DND-41 (cell line): Measurements from ENCODE around the gene ZMAT3.

Source experiments
- ATAC-seq: fragments of 200-7000 bp; cut with Tn5 transposase; 3 replicates; pipeline ENCODE4 v1.9.1; 2021; ENCODE audit warnings: low read depth; ENCODE audit not compliant: insufficient read depth
- DNase-seq: peaks from one replicate; pipeline ENCODE4 v3.0.0-alpha.2; 2020
- H2AFZ ChIP-seq: 2 replicates; pipeline ENCODE4 v1.6.0; 2012; ENCODE audit warnings: low read depth, low read length
- H3K27ac ChIP-seq: 2 replicates; pipeline ENCODE4 v1.5.1; 2012; ENCODE audit warnings: low read length, inconsistent platforms
- H3K27me3 ChIP-seq: fragments of 200-600 bp; sonication (generic); 2 replicates; pipeline ENCODE4 v1.6.0; 2012; ENCODE audit warnings: low read length, mild to moderate bottlenecking, inconsistent platforms; ENCODE audit not compliant: insufficient read depth, poor library complexity
- H3K36me3 ChIP-seq: 2 replicates; pipeline ENCODE4 v1.5.1; 2012; ENCODE audit warnings: low read length, inconsistent platforms; ENCODE audit not compliant: insufficient read depth
- H3K4me1 ChIP-seq: 2 replicates; pipeline ENCODE4 v1.5.1; 2012; ENCODE audit warnings: mild to moderate bottlenecking, low read length; ENCODE audit not compliant: insufficient read depth
- H3K4me2 ChIP-seq: 2 replicates; pipeline ENCODE4 v1.6.0; 2012; ENCODE audit warnings: mild to moderate bottlenecking, moderate library complexity, low read length, inconsistent platforms; ENCODE audit not compliant: insufficient read depth
- H3K4me3 ChIP-seq, 2 experiments: fragments of 200-600 bp in 1 of 2; shearing (Covaris generic) in 1 of 2; 2 replicates each; pipeline ENCODE4 v1.5.1; 2012 to 2016; ENCODE audit warnings: inconsistent platforms in 2 of 2, low read length in 2 of 2, mild to moderate bottlenecking in 2 of 2, low read depth in 1 of 2, moderate library complexity in 1 of 2
- H3K79me2 ChIP-seq: 2 replicates; pipeline ENCODE4 v1.6.0; 2012; ENCODE audit warnings: low read length, inconsistent platforms; ENCODE audit not compliant: insufficient read depth
- H3K9ac ChIP-seq: 2 replicates; pipeline ENCODE4 v1.6.0; 2012; ENCODE audit warnings: low read depth, mild to moderate bottlenecking, inconsistent platforms, low read length, moderate library complexity
- H3K9me3 ChIP-seq: 2 replicates; pipeline ENCODE4 v1.5.1; 2012; ENCODE audit warnings: low read length, moderate library complexity, mild to moderate bottlenecking, inconsistent platforms; ENCODE audit not compliant: insufficient read depth, severe bottlenecking
- H4K20me1 ChIP-seq: 2 replicates; pipeline ENCODE4 v1.6.0; 2012; ENCODE audit warnings: low read length; ENCODE audit not compliant: insufficient read depth
- CTCF ChIP-seq: IDR thresholded peaks from 2 replicates; pipeline ENCODE4 v1.5.1; 2012; ENCODE audit warnings: borderline replicate concordance, low read length, moderate library complexity, mild to moderate bottlenecking; ENCODE audit not compliant: poor library complexity, severe bottlenecking; ENCODE audit errors: extremely low read depth
- EZH2 ChIP-seq: IDR thresholded peaks from 3 replicates; pipeline ENCODE4 v1.6.1; 2012; ENCODE audit warnings: borderline replicate concordance, low read depth, mild to moderate bottlenecking, moderate library complexity, low read length, inconsistent platforms; ENCODE audit not compliant: severe bottlenecking

ZMAT3 gene

DNA sequence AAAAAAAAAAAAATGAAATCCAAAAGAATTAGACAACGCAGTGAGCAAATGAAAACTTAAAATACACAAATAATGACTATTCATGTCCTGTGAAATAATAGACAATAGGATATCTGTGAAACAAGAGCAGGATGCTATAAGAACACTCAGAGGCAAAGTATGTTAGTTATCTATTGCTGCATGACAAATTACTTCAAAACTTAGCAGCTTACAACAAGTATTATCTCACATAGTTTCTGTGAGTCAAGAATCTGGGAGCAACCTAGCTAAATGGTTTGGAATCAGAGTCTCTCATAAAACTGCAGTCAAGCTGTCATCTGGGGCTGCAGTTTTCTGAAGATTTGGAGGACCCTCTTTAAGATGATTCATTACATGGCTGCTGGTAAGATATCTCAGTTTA lies 36.5 kb upstream of the ZMAT3 start:
- ATAC-seq = no peak
- Histone ChIP-seq H3K4me1 (no peaks in the 10 kb centered on the region), H3K27me3 (no peaks in the 10 kb centered on the region), H2AFZ (no peak overlapping the region), H3K36me3 (no peaks in the 10 kb centered on the region), H3K4me2 (no peak overlapping the region), H3K27ac (no peak overlapping the region), H4K20me1 (no peaks in the 10 kb centered on the region), H3K4me3 (no peak overlapping the region), H3K79me2 (no peaks in the 10 kb centered on the region), H3K9me3 (no peaks in the 10 kb centered on the region), H3K9ac (no peak overlapping the region)
- DNase-seq = no peak
- no peak for TF ChIP-seq CTCF
- TF ChIP-seq EZH2 = no peak

DNA sequence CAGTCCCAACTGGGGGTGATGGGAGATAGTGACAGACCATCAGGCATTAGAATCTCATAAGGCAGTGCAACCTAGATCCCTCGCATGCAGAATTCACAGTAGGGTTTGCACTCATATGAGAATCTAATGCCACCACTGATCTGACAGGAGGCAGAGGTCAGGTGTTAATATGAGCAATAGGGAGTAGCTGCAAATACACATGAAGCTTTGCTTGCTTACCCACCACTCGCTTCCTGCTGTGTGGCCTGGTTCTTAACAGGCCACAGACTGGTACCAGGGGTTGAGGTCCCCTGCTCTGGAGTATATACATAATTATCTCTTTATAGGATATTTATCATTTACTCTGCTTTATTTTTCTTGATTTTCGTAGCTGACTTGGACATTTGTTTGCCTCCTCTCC lies 36.0 kb upstream of the ZMAT3 start:
- Histone ChIP-seq H3K9me3 (no peaks in the 10 kb centered on the region), H3K9ac (no peak overlapping the region), H3K4me2 (no peak overlapping the region), H3K36me3 (no peaks in the 10 kb centered on the region), H3K27me3 (no peaks in the 10 kb centered on the region), H2AFZ (no peak overlapping the region), H3K27ac (no peak overlapping the region), H3K4me3 (no peak overlapping the region), H4K20me1 (no peaks in the 10 kb centered on the region), H3K4me1 (no peaks in the 10 kb centered on the region), H3K79me2 (no peaks in the 10 kb centered on the region)
- TF ChIP-seq CTCF (no peak), EZH2 (no peak)
- ATAC-seq (no peak), DNase-seq (no peak)

DNA sequence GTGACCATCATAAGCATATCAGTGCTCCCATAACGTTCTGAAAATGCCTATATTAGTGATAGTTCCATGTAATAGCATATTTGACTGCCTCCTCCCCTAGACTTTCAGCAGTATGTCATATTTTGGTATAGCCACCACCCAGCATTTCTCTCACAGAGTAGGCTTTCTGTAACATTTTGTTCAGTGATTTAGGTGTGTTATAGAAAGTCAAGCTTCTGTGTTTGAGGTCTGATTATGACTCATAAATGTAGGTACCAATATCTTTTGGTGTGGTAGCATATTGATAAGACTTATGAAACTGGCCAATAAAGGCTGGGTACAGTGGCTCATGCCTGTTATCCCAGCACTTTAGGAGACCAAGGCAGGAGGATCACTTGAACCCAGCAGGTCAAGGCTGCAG lies 34.3 kb upstream of the ZMAT3 start:
- Histone ChIP-seq H3K9me3 (no peaks in the 10 kb centered on the region), H3K4me3 (no peak overlapping the region), H4K20me1 (no peaks in the 10 kb centered on the region), H3K4me2 (no peak overlapping the region), H2AFZ (no peak overlapping the region), H3K79me2 (no peaks in the 10 kb centered on the region), H3K27ac (no peak overlapping the region), H3K36me3 (no peaks in the 10 kb centered on the region), H3K9ac (no peak overlapping the region), H3K4me1 (no peaks in the 10 kb centered on the region), H3K27me3 (no peaks in the 10 kb centered on the region)
- ATAC-seq (no peak), DNase-seq (no peak)
- TF ChIP-seq CTCF (no peak), EZH2 (no peak)

GRCh38 chr3:179100652-179101051 lies 29.0 kb upstream of the ZMAT3 start:
- H3K4me3 ChIP-seq = no peak overlapping the region
- H3K9me3 ChIP-seq = no peaks in the 10 kb centered on the region
- H3K4me2 ChIP-seq = no peak overlapping the region
- H3K27ac ChIP-seq = no peak overlapping the region
- H3K79me2 ChIP-seq = no peaks in the 10 kb centered on the region
- H3K9ac ChIP-seq = no peak overlapping the region
- no peaks in the 10 kb centered on the region for H3K27me3 ChIP-seq
- H3K4me1 ChIP-seq = no peaks in the 10 kb centered on the region
- no peak overlapping the region for H2AFZ ChIP-seq
- no peaks in the 10 kb centered on the region for H3K36me3 ChIP-seq
- ATAC-seq = no peak
- no peak for DNase-seq
- no peaks in the 10 kb centered on the region for H4K20me1 ChIP-seq
- TF ChIP-seq CTCF = no peak
- no peak for TF ChIP-seq EZH2
